ENCODE measurements around the gene SYNE1. TPM values are rescaled to one million over a fixed set of nuclear protein-coding genes. Genes with fewer than 3 reads are reported as not detected.
A peak's percentile ranks its signal among the peaks of the same experiment; 100 is the strongest.

The SYNE1 gene
- total and polyA plus RNA-seq, 9 donors: 70.4 to 279 (median 154) TPM

DNA sequence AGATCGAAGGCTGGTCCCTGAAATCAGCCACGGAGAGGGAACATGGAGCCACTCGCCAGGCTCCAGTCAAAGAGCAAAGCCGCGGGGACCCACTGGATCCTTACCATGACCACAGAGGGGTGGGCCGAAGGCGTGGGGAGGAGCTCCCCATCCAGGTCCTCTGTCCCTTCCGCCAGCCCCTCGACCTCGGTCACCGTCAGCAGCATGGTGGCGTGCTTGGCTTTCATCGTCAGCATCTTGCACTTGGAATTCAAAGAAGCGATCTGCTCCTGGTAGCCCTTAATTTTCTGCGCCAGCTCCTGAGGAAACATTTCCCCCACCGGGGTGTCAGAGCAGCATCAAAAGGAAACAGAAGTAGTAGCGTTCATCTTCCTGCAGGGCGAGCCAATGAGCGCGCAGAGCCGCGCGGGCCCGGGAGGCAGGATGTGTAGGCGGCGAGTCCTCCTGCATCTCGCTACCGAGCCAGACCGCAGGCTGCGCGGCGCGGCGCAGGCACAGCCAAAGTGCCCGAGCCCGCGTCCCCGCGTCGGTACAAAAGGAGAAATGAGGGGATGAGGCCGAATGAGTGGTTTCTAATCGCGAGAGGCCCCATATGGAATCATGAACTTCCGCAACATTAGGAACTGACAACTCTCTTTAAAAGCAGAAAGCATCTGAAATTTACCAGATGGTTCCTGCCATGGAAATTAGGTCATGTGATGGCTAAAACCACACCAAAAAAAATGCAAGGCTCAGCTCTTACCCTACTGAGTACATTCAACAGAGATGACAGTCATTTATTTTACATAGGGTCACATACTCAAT, 335.2 kb downstream of the SYNE1 start:
- peak overlapping the region; percentile 40 to 79 for H3K27ac ChIP-seq
- DNase-seq: peak; percentile 81 to 89 (median 85)
- H3K27me3 ChIP-seq: no peaks in the 10 kb centered on the region
- TF ChIP-seq EP300 (IDR thresholded peaks at IDR 0.05): no peak
- TF ChIP-seq, protein P1, sequence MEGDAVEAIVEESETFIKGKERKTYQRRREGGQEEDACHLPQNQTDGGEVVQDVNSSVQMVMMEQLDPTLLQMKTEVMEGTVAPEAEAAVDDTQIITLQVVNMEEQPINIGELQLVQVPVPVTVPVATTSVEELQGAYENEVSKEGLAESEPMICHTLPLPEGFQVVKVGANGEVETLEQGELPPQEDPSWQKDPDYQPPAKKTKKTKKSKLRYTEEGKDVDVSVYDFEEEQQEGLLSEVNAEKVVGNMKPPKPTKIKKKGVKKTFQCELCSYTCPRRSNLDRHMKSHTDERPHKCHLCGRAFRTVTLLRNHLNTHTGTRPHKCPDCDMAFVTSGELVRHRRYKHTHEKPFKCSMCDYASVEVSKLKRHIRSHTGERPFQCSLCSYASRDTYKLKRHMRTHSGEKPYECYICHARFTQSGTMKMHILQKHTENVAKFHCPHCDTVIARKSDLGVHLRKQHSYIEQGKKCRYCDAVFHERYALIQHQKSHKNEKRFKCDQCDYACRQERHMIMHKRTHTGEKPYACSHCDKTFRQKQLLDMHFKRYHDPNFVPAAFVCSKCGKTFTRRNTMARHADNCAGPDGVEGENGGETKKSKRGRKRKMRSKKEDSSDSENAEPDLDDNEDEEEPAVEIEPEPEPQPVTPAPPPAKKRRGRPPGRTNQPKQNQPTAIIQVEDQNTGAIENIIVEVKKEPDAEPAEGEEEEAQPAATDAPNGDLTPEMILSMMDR (IDR thresholded peaks at IDR 0.05): peak; percentile 70 to 79 (median 77)
- peak; percentile 23 for TF ChIP-seq POLR2A (IDR thresholded peaks at IDR 0.05)
- intact Hi-C loops (cut with DNase I): no loop called here
- 0 to 1% (median 0%) methylated on average over 44 of the region's 44 CpGs for WGBS, 3 donors
- peaks cover 10% of the 10 kb centered on the region for H3K4me1 ChIP-seq (ENCODE audit: insufficient read depth)
- H3K4me3 ChIP-seq: peak overlapping the region; percentile 62
- H3K36me3 ChIP-seq: no peaks in the 10 kb centered on the region
- no peaks in the 10 kb centered on the region for H3K9me3 ChIP-seq

DNA sequence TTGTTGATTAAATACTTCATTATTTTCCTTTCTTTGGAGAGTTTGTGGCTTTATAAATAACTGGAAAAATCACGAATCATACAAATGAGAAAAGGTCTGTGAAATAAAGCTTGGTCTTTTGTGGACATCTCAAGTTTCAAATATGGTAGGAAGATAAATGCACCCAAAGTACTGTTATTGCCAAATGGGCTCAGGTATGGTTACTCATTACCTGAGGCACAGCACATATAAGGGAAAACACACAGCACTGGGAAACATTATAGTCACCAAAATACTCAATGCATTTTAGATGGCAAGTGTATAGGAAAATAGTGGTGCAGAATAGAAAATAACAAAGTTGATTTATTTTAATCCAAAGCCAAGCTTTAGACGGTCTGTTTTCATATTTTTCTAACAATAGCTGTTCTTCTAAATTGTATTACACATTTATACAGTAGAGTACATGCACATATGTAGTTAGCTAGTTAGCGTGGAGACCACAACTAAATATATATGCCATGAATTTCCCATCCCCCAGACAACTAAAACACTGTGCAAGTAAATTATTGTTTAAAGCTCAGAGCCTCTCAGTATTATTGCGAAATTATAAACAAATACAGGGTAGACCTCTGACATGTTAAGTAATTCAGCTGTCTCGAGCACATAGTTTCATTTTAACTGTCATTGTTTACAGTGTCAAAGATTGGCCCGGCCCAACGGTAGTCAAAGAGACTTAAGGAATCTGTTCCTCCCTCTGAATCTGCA, 336.0 kb downstream of the SYNE1 start:
- Histone ChIP-seq H3K27ac (peak overlapping the region; percentile 40 to 79), H3K4me1 (ENCODE audit: insufficient read depth) (peaks cover 10% of the 10 kb centered on the region), H3K9me3 (no peaks in the 10 kb centered on the region), H3K27me3 (no peaks in the 10 kb centered on the region), H3K4me3 (peak overlapping the region; percentile 62), H3K36me3 (no peaks in the 10 kb centered on the region)
- TF ChIP-seq POLR2A (IDR thresholded peaks at IDR 0.05): no peak
- TF ChIP-seq EP300 (IDR thresholded peaks at IDR 0.05): no peak
- TF ChIP-seq, protein P1 (IDR thresholded peaks at IDR 0.05): no peak
- intact Hi-C loops (cut with DNase I): no loop called here
- 2 to 7% (median 5%) methylated on average over 7 of the region's 7 CpGs for WGBS, 3 donors
- DNase-seq: no peak

DNA sequence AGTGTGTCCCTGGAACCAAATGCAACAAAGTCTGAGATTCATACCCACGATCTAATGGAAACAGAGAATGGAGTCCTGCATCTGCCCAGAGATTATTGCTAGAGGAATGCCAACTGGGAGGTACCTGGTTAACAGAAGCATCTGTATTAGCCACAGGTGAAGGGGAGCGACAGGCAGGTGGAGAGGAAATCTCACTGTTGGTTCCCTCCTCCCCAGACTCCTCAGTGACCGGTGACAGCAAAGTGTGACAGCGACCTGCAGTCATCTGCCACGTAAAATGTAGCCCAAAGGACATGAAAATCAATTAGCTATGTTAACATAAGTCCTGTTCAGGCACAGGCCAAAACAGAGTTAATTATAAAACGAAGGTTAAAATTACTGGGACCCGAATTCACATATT, 336.6 kb downstream of the SYNE1 start:
- Histone ChIP-seq H3K27me3 (no peaks in the 10 kb centered on the region), H3K27ac (no peak overlapping the region), H3K36me3 (no peaks in the 10 kb centered on the region), H3K9me3 (no peaks in the 10 kb centered on the region), H3K4me3 (no peak overlapping the region), H3K4me1 (ENCODE audit: insufficient read depth) (peaks cover 10% of the 10 kb centered on the region)
- DNase-seq: no peak
- TF ChIP-seq, protein P1 (IDR thresholded peaks at IDR 0.05): no peak
- TF ChIP-seq POLR2A (IDR thresholded peaks at IDR 0.05): no peak
- TF ChIP-seq EP300 (IDR thresholded peaks at IDR 0.05): no peak
- intact Hi-C loops (cut with DNase I): no loop called here
- WGBS, 3 donors: 50 to 71% (median 56%) methylated on average over 7 of the region's 7 CpGs

DNA sequence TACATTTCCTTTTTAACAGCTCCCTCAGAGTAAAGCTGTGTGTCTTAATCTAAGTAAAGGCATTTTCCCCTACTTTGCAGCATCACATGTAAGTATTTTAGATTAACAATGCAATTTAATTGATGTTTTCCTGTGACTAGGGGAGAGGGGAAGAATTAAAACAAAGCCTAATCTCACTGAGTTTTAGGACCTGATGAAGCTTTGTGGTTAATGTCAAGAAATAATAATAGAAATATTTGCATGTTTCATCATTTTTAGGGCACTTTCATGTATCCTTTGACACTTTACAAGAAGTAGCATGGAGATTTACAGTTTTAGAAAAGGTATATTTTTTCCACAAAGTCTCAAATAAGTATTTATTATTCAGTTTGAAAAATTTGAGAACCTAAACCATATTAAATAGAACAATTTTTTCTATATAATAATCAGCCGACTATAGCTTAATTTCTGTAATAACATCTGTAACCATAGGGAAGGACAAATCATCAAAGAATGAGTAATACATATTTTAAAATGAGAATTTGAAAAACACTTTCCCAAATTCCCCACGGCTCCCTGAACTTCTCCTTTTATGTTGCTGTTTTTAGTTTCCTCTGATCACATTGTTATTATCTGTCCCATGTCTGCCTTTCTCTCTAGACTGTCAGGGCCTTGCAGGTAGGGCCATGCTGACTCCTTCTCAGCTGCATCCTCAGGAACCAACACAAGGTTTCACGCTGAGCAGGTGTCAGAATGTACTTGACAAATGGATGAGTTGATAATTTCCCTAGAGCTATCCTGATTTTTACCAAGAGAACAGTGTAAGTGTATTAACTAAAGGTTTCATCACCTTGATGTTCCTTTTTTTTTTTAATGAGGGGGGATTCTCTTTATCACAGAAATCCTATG, 338.1 kb downstream of the SYNE1 start:
- H3K4me1 ChIP-seq (ENCODE audit: insufficient read depth): peaks cover 10% of the 10 kb centered on the region
- H3K9me3 ChIP-seq: no peaks in the 10 kb centered on the region
- no peak for DNase-seq
- no peaks in the 10 kb centered on the region for H3K27me3 ChIP-seq
- no peak overlapping the region for H3K27ac ChIP-seq
- TF ChIP-seq POLR2A (IDR thresholded peaks at IDR 0.05): no peak
- TF ChIP-seq, protein P1 (IDR thresholded peaks at IDR 0.05): no peak
- H3K4me3 ChIP-seq: no peak overlapping the region
- 24 to 42% (median 30%) methylated on average over 3 of the region's 3 CpGs for WGBS, 3 donors
- H3K36me3 ChIP-seq: no peaks in the 10 kb centered on the region
- intact Hi-C loops (cut with DNase I): no loop called here

All from ovary (tissue), 9 donors.